Hematopoietic multipotent progenitor cell treated with erythropoietin and hydrocortisone succinate and interleukin-3 and kit ligand, for 4 days (in vitro differentiated cells): Measurements from ENCODE around the gene PRH2.

Experiments used
- DNase-seq: peaks from one replicate; pipeline ENCODE4 v3.0.0-alpha.2; 2015

Gene PRH2

DNA sequence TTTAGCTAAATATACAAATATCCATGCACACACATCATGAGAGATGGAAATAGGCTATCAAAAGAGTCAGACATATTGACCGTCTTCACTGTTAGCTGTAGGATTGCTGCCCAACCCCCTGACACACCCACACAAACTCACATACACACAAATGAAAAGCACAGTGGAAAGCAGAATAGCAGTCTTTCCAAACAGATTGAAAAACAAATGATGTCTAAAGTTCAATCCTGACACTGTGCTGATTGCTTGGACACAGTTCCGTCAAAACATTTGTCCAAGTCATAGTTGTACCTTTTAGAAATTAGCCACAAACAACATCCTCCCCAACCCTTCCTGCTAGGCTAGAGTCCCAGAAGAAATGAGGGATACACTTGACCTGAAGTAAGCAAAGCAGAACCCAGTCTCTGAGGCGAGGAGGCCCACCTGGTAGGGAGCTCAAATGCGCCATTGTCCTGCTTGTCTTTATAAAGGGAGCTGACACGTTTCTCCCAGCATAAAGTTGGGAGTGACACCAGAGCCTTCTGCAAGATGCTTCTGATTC lies at the start of gene PRH2:
Gene PRH2, plus strand, starts transcription at position 491 of the 541 bp plus-strand sequence. Its CDS starts 38 bp downstream, at position 529.
- DNase-seq, result no peak

DNA sequence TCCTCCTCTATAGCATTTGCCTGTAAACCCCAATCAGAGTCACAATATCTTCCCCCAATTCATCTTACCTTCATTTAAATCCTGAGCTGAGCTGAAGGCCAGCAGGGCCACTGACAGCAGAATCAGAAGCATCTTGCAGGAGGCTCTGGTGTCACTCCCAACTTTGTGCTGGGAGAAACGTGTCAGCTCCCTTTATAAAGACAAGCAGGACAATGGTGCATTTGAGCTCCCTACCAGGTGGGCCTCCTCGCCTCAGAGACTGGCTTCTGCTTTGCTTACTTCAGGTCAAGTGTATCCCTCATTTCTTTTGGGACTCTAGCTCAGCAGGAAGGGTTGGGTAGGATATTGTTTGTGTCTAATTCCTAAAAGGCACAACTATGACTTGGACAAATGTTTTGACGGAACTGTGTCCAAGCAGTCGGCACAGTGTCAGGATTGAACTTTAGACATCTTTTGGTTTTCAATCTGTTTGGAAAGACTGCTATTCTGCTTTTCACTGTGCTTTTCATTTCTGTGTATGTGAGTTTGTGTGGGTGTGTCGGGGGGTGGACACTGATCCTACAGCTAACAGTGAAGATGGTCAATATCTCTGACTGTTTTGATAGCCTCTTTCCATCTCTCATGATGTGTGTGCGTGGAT lies 44.8 kb upstream of the PRH2 start, which contains the start of gene PRH1:
Gene PRH1, minus strand, starts transcription at position 170 of the 640 bp plus-strand sequence. Its CDS starts 38 bp downstream, at position 132.
- no peak for DNase-seq

DNA sequence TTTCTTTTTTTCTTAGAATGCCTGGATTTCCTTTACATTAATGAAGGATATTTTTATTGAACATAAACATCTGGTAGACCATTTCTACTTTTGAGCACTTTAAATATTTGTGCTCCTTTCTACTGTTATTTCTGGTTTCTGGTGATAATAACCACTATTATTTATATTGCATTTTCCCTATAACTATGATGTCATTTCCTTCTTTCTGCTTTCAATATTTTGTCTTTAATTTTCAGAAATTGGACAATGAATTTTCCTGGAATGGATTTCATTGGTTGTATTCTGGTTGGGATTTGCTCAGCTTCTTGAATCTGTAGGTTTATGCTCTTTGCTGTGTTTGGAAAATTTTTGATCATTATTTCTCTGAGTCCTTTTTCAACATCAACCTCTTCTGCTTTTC lies 39.8 kb upstream of the PRH2 start:
- DNase-seq, result no peak

DNA sequence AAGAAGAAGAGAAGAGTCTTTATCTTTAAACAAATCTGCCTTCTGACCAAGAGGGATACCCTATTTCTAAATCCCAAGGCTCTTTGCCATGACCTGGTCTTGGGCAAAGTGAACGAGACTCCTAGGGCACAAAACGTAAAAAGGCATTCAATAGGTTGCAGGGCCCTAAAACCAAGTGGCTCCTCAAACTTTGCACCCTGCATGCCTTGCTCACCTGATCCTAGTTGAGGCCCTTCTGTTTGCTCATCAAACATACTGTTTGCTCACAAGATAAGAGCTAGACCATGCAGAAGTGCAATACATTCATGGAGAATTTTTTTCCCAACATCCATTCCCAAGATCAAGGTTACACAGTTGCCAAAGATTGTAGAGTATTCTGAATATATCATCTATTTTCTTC lies 37.1 kb upstream of the PRH2 start:
- DNase-seq, result no peak

DNA sequence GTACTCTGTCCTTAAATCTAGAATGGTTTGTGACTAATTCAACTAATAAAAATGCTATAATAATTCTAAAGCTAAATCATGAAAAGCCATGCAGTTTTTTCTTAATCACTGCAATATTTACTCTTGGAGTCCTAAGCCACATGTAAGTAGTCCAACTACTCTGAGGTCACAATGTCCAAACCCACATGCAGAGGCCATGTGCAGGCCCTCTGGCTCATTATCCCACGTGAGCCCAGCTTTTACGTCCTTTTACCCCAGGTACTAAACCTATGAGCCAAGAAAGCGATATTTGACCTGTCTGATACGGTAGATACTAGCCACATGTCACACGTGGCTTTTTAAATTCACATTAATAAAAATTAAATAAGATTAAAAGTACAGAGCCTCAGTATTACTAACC lies 32.2 kb upstream of the PRH2 start:
- DNase-seq, result no peak

DNA sequence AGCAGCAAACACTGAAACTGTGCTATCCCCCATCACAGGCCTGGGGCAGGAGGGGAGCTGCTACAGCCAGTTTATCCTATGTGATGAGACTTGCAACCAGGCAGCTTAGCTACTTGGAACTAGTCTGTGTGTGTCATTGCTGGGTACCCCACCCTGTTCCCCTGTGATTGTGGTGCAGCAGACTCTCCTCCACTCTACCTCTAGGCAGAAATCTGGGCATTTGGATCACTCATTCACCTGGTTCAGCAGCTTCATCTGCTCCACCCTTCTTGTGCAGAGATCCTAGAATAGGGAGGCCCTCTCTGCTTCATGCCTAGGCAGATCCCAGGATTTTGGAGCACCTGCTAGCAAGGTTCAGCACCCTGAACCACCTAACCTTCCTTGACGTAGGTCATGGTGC lies 28.5 kb upstream of the PRH2 start:
- no peak for DNase-seq

DNA sequence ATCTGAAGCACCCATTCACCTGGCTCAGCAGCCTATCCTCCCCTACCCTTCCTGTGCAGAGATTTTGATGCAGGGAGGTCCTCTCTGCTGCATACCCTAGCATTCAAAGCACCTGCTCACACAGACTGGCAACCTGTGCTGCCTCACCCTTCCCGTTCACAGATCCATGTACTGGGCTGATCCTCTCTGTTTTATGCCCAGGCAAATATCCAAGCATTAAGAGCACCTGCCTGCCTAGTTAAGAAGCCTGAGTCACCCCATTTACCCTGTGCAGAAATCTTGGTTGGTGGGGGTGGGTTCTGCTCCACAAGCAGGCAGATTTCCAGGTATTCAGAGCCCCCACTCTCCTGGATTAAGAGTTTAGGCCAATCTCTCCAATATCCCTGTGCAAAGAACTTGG lies 28.1 kb upstream of the PRH2 start:
- no peak for DNase-seq

DNA sequence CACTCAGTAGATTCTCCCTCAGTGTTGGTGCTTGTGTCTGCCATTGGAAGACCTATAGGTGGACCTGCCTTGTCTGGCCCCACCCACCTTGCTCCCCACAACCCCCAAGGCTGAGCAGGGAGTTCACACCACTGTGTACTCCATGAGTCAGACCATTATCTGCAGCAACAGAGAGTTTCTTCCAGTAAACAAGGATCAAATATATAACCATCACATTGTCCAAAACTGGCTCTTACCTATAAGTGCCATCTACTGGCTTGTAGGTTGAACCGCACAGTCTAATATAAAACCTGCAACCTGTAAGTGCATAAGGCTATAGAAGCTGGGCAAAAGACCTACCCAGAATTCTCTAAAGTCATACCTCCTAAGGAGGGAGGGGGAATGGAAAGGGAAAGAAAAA lies 27.6 kb upstream of the PRH2 start:
- peak; percentile 21 for DNase-seq

DNA sequence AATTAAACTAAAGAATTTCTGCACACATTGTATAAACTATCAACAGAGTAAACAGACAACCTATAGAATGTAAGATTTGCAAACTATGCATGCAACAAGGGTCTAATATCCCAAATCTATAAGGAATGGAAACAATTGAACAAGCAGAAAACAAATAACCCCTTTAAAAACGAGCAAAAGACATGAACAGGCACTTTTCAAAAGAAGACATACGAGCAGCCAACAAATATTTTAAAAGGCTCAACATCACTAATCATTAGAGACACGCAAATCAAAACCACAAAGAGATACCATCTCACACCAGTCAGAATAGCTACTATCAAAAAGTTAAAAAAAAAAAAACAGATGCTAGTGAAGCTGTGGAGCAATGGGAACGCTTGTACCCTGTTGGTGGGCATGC lies 24.4 kb upstream of the PRH2 start:
- DNase-seq, result no peak

DNA sequence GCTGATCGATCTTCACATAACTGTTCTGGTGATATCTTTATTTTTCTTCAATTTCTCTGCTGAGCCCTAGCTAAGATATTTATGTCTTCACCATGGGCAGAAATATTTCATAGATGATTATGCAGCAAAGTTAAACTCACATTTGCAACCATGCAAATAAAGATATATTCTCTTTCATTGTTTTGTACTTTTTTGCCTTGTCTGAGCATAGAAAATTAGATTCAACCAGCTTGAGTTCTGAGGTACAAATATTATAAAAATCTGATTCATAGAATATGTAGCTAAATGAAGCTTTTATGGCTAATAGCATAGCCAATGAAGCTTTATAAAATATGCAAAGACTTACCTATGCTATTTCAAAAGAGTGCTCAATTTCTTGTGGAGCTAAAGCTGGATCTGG lies 19.6 kb upstream of the PRH2 start, which contains the start of gene TAS2R13:
Gene TAS2R13, minus strand, starts transcription at position 101 of the 400 bp plus-strand sequence. CDS start 264 bp downstream, outside the sequence.
- no peak for DNase-seq

DNA sequence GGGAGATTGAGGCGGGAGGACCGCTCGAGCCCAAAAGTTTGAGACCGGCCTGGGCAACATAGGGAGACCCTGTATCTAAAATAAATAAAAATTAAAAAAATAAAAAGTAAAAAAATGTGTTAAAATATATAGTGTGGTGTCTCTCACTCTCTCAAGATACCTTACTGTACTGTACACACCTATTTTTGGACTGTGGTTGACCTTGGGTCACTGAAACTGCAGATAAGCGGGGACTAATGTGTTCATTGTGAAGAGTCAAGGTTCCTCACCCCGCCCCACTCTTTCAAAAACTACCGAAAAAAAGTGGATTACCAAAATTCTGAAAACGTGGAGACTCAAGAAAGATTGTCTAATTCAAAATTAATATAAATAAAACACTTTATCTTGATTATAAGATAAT lies 18.7 kb upstream of the PRH2 start:
- no peak for DNase-seq

DNA sequence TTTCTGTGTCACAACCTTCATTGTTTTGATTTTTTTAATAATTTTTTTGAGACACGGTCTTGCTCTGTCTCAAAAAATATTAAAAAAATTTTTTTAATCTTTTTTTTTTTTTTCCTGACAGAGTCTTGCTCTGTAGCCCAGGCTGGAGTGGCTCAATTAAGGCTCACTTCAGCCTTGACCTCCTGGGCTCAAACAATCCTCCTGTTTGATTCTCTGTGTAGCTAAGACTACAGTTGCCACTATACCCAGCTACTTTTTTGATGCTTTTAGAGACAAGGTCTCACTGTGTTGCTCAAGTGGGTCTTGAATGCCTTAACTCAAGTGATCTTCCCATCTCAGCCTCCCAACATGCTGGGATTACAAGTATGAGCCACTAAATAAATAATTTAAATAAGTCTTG lies 9.2 kb upstream of the PRH2 start:
- DNase-seq, result no peak

DNA sequence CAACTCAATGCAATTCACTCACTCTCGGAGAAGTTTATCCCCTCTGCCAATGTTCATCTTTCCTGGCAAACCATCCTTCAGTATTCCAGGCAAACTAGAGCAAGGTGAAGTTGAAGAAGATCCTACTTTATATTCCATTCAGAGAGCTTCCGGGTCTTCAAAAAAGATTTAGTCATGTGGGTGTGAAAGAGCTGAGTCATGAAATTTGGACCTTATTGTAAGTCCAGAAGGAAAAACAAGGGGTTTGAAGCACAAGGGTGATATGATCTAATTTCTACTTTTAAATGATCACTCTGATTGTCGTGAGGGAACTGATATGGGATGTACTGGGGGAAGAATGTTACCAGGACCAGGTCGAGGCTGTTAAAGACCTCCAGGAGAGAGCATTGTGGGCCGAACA lies 2.8 kb upstream of the PRH2 start:
- DNase-seq, result no peak

DNA sequence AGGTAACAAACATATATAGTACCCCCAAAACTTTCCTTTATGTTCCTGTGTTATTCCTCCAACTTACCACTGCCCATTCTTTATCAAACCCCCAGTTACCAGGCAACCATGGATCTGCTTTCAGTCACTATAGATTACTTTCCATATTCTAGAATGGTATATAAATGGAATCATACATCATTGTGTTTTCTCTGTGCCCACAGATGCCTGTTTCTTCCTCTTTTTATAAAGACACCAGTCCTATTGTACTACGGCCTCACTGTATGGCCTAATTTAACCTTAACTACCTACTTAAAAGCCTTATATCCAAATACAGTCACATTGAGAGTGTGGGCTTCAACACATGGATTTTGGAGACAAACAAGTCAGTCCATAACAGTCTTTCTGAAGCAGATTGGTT lies 7.5 kb downstream of the PRH2 start:
- DNase-seq, result peak; percentile 9

DNA sequence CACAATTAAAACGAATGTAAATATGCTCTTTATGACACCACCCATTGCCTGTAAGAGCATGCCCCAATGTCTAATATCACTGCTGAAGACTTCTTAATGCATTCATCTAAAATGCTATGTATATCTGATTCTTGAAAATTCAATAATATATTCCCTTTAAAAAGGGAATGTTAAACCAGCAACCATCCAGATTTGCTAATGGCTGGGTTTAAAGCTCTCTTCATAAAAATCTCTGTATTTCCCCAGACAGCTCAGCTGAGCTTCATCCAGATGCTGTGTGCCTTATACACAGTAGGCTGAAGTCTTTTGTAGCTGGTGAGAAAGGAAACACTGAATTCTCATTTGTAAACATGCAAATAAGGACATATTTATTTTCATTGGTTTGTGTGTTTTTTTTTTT lies 10.1 kb downstream of the PRH2 start, which contains the start of gene TAS2R14:
Gene TAS2R14, minus strand, starts transcription at position 101 of the 400 bp plus-strand sequence. Its CDS starts 56 bp downstream, at position 45.
- DNase-seq, result no peak

DNA sequence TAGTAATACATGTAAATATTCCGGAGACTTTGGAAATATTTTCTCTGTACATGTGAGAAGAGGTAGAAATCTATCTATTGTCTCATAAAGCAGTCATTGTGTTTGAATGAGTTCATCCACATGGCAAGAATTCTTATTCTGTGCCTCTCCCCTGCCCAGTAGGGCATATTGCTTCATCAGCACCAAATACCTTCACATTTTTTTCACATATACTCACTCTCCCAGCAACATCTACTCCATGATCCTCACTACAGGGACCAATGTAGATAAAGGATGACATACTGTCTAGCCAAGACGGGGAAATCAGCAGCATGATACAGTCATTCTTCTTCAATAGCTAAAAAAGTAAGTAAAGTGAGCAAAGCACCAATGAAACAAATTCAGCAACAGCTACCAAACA lies 11.4 kb downstream of the PRH2 start:
- no peak for DNase-seq

DNA sequence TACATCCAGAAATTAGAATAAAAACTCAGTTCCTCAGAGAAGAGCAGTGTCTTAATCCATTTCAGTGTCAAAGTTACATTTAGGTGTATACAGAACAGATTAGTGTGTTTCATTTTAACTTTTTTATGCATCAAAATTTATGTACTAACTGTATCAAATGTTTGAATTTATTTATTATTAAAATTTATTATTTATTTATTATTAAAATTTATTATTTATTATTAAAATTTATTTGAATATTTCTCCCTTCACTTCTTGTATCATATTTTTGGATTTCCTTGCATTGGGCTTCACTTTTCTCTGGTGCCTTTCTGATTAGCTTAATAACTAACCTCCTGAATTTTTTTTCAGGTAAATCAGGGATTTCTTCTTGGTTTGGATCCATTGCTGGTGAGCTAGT lies 12.3 kb downstream of the PRH2 start:
- no peak for DNase-seq

DNA sequence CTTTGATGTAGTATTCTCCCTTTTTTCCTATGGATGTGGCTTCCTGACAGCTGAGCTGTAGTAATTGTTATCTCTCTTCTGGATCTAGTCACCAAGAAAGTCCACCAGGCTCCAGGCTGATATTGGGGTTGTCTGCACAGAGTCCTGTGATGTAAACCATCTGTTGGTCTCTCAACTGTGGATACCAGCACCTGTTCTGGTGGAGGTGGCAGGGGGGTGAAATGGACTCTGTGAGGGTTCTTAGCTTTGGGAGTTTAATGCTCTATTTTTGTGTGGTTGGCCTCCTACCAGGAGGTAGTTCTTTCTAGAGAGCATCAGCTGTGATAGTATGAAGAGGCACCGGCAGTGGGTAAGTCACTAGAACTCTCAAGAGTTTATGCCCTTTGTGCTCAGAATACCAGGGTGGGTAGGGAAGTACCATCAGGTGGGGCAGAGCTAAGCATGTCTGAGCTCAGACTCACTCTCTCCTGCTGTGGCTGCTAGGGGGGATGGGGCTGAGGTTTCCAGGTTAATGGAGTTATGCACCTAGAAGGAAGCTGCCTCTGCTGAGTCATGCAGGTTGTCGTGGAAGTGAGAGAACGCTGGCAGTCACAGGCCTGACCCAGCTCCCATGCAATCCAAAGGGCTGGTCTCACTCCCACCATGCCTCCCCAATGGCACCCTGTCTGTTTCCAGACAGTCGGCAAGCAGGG lies 13.0 kb downstream of the PRH2 start:
- DNase-seq, result peak; percentile 6

DNA sequence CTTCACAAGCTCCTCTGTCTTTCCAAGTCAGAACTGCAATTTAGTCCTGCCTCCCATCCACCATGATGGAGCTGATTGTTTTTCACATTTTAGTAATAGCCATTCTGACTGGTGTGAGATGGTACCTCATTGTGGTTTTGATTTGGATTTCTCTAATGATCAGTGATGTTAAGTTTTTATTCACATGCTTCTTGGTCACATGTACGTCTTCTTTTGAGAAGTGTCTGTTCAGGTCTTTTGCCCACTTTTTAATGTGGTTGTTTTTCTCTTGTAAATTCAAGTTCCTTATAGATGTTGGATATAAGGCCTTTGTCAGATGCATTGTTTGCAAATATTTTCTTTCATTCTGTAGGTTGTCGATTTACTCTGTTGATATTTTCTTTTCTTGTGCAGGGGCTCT lies 14.1 kb downstream of the PRH2 start:
- no peak for DNase-seq

DNA sequence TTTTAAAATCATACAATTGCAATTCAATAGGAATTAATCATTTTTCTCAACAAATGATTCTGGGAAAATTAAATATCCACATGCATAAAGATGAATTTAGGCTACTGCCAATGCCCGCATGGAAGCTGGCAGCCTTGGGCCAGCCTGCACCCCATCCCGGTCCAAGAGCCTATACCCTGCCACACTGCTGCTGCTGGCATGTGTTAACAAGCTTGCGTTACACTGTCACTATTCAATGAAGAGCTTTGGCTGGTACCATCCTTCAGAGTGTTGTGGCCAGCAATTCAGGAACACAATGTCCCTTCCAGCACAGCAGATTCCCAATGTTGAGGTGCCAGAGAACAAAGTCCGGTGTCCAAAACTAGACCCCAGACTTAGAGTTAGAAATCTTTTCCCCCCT lies 23.6 kb downstream of the PRH2 start:
- DNase-seq, result no peak

DNA sequence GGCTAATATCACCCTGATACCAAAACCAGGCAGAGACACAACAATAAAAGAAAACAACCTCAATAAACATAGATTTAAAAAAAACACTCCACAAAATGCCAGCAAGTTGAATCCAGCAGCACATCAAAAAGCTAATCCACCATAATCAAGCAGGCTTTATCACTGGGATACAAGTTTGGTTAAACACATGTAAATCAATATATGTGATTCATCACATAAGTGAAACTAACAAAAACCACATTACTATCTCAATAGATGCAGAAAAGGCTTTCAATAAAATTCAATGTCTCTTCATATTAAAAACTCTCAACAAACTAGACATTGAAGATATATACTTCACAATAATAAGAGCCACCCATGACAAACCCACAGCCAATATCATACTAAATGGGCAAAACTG lies 27.0 kb downstream of the PRH2 start:
- DNase-seq, result no peak

DNA sequence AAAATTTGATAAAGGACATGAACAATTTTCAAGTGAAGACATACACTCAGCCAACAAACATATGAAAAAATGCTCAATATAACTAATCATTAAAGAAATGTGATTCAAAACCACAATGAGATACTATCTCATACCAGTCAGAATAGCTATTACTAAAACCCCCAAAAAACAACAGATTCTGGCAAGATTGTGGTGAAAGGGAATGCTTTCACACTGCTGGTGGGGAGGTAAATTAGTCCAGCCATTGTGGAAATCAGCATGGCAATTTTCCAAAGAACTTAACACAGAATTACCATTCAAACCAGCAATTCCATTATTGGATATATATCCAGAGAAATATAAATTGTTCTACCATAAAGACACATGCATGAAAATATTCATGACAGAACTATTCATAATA lies 28.7 kb downstream of the PRH2 start:
- no peak for DNase-seq

DNA sequence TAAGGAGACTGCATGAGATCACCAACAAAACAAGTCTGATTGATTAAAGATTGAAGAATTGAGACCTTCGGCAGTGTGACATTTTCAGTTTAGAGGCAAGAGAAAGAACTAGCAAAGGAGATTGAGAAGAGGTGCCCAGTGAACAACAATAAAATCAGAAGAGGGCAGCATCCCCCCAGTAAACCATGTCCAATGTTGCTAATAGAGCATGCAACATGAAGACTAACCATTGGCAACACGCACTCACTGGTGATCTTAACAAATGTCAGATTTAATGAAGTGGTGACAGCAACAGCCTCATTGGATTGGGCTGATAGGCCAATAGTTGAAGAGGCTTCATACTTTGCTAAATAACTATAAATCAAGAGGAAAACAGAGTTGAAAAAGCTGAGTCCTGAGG lies 30.8 kb downstream of the PRH2 start:
- DNase-seq, result no peak

DNA sequence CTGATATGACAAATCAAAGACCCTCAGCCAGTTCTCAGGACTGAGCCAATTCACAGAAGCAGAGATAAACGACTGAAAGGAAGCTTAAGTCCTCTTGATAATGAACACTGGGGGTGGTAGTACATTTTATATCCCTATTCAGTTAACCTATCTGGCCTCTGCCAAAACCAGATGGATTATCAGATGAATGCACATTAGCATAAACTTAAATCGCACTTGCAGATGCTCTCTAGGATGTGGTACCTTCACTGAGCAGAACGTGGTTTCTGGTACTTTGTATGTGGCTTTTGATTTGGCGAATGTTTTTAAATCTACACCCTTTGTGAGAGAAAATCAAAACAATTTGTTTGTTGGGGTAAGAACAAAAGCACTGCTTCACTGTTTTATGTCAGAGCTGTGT lies 31.2 kb downstream of the PRH2 start:
- peak; percentile 85 for DNase-seq
